CD4-positive, alpha-beta T cell treated with Interleukin-21 for 1 hour (primary cell): Measurements from ENCODE around the gene MELK.

Source experiments
- DNase-seq: peaks from one replicate; pipeline ENCODE4 v3.0.0-alpha.2; 2020

Gene MELK

GRCh38 chr9:36676091-36676490, 103.4 kb downstream of the MELK start:
- DNase-seq, result no peak

GRCh38 chr9:36676778-36677485, 104.2 kb downstream of the MELK start:
- no peak for DNase-seq

DNA sequence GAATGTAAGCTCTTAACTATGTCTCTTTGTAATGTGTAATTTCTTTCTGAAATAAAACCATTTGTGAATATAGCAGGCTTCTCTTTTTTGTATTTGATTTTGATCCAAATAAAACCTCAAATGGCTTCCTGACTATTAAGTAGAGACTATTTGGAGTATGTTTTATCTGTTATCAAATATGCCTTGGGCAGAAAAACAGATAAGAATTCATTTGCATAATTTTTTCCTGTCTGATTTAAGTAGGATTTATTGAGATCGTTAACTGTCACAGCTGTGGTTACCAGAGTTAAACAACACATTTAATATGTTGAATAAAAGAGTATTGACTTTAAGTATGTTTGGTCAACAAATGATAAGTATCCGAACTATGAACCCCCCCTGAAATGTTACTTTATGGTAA, 104.9 kb downstream of the MELK start:
- DNase-seq, result no peak

DNA sequence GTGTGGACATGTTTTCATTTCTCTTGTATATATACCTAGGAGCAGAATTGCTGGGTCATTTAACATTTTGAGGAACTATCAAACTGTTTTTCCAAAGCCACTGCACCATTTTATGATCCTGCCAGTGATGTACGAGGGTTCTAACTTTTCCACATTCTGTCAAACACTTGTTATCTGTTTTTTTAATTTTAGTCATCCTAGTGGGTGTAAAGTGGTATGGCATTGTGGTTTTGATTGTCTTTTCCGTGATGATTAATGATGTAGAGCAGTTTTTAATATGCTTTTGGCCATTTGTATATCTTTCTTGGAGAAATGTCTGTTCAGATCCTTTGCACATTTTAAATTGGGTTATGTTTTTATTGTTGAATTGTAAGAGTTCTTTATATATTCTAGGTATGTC, 107.0 kb downstream of the MELK start:
- no peak for DNase-seq

DNA sequence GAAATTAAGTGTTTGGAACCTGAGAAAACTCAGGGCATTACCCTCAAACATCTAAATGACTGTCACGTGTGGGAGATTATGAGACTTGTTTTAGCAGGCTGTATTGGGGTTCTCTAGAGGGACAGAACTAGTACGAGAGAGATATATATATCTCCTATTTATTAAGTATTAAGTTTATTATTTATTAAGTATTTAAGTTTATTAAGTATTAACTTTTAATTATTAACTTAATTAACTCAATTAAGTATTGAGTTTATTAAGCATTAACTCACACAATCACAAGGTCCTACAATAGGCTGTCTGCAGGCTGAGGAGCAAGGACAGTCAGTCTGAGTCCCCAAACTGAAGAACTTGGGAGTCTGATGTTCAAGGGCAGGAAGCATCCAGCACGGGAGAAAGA, 113.8 kb downstream of the MELK start:
- no peak for DNase-seq

GRCh38 chr9:36690412-36691168, 117.9 kb downstream of the MELK start:
- DNase-seq, result no peak

DNA sequence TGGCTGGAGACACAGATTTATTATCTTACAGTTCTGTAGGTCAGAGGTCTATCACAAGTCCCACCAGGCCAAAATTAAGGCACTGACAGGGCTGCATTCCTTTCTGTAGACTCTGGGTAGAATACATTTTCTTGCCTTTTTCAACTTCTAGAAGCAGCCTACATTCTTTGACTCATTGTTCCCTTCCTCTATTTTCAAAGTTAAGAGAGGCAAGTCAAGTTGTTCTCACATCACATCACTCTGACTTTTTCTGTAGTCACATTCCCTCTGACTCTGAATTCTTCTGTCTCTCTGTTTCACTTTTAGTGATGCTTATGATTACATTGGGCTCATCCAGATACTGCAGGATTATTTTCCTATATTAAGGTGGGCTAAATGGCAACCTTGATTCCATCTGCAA, 119.0 kb downstream of the MELK start:
- DNase-seq, result no peak

- DNase-seq, result no peak
These were observed 126.3 kb downstream of the MELK start for GRCh38 chr9:36698984-36699383.

DNA sequence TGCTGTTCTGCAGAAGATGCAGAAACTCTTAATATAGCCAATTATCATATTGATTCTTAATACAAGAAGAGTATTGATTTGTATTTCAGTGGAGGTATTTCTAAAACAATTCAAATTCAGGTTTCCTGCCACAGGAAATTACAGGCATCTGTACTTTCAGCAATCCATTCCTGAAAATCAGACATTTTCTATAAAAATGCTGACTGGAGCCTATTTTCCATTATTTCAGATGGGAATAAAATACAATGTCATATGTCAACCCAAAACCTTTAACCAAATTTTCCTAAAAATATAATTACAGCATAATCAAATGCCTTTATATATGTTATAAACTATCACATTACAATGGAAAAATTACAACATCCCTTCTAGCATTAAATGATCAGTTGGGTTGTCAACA, 131.5 kb downstream of the MELK start:
- DNase-seq, result no peak

DNA sequence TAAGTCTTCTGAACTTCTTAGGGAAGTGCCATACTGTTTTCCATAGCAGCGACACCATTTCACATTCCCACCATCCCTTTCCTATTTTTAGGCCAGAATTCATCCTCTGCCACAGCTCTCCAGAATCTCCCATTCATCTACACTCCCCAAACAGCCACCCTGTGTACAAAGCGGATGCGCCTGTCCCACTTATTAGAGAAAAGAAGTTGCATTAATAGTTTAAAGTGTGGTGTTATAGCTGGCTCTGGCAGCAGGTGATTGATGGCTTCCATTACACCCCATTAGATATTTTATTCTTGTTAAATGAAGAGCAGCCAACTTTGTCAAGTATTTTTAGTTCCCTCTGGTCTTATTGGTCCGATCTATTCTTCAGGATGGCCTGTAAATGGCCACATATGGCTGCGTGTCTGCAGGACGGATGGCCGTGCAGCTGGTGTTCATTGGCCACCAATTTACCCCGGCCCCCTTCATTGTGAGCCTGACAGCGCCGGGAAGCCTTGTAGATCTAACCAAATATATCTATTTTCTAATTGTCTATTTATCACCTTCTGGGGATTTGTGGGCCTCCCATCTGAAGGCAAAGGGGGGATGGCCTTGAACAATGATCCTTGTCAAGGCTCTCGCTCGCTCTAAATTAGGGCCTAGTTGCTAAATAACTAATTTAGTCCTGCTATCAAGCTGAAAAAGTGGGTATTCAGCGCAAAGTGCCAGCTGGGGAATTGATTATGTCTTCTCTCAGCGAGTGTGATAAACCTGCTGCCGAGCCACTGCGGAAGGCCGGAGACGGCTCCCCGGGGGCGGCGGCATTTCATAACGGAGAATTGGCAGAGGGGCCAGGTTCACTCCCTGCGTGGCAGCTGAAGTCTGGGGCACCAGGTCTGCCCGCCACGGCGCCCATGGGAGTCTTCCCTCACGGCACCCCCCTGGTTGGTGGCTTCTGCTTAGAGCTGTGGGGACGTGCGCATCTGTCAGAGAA, 141.1 kb downstream of the MELK start:
- DNase-seq, result no peak

GRCh38 chr9:36716496-36716895, 143.8 kb downstream of the MELK start:
- DNase-seq, result no peak

DNA sequence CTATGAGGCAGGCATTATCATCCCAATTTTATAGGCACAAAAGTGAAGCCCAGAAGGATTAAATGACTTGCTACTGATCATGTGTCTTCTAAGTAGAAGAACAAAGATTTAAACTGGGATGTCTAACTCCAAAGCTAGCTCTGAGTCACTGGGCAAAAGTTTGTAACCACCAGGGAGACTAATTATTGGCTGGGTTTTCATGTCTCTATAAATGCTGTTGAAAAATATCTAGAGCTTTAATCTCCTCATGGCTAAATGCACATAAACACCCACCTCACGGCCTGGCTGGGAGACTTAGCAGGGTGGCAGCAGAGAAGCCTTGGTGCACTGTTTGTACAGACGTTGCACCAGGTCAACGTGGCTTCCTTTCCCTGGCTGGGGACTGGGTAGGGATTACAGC, 144.6 kb downstream of the MELK start:
- DNase-seq, result no peak

DNA sequence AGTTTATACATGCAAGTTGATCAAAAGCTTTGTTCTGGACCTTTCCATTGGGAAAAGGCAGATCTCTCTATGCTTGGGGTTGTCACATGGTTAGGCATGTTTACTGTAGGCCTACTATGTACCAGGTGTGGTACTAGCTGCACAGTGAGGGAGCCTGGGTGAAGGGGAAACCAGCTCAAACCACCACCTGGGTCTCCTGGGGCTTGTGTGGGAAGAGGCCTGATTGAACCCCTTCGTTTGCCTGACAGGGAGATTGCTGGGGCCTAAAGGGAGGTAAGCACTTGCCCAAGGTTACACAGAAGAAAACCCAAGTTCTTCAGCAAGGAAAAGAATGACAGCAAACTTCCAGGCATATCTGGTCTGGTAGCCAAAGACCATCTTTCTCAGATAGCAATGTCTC, 145.9 kb downstream of the MELK start:
- DNase-seq, result no peak

GRCh38 chr9:36720043-36720442, 147.3 kb downstream of the MELK start:
- DNase-seq, result no peak

- no peak for DNase-seq
These were observed 149.3 kb downstream of the MELK start for GRCh38 chr9:36721846-36722588.

GRCh38 chr9:36725777-36726356, 153.2 kb downstream of the MELK start:
- no peak for DNase-seq
